Measurements from ENCODE around the gene LRRC39.

The LRRC39 gene

DNA sequence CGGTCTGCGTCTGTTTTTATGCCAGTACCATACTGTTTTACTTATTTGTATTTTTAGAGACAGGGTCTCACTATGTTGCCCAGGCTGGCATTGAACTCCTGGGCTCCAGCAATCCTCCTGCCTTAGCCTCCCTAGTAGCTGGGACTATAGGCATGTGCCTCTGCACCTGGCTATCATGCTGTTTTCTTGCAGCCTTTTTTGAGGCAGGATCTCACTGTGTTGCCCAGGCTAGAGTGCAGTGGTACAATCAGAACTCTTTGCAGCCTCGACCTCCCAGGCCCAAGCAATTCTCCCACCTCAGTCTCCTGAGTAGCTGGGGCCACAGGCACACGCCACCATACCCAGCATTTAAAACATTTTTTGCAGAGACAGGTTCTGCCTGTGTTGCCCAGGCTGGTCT lies 5.3 kb upstream of the LRRC39 start:
- TF ChIP-seq, protein P1, sequence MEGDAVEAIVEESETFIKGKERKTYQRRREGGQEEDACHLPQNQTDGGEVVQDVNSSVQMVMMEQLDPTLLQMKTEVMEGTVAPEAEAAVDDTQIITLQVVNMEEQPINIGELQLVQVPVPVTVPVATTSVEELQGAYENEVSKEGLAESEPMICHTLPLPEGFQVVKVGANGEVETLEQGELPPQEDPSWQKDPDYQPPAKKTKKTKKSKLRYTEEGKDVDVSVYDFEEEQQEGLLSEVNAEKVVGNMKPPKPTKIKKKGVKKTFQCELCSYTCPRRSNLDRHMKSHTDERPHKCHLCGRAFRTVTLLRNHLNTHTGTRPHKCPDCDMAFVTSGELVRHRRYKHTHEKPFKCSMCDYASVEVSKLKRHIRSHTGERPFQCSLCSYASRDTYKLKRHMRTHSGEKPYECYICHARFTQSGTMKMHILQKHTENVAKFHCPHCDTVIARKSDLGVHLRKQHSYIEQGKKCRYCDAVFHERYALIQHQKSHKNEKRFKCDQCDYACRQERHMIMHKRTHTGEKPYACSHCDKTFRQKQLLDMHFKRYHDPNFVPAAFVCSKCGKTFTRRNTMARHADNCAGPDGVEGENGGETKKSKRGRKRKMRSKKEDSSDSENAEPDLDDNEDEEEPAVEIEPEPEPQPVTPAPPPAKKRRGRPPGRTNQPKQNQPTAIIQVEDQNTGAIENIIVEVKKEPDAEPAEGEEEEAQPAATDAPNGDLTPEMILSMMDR (IDR thresholded peaks at IDR 0.05; ENCODE audit: insufficient read depth, low read depth, low read length, missing control alignments), result no peak

DNA sequence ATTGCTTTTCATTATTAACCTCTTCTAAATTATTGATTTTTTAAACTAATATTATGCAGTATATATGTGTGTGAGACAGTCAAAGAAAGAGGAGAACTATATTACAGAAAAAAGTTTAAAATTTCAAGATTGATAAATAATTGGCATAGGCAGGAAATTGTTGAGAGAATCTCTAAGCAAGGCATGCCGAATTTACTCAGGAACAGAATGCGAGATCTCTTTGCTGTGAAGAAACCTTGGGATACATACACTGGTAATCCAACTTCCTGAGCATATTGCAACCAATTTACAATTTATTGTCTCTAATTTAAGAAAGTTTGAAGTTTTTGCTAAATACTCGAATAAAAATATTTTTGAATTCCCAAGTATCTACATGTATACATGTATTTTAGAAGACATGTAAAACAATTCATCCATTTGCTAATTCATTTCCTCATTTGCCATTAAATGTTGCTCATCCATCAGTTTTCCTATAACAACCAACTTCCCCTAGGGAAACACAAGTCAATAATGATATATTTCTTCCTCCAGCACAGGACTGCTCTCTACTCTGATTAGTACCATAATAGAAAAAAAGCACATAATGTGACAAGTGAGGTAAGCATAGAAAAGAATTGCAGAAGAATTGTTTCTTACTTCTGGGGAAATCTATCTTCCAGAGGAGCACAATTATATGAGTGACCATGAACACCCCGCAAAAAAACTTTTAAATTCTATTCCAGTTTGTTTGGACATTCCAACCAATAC lies 588 bp downstream of the LRRC39 start:
- no peak overlapping the region for H3K4me3 ChIP-seq (ENCODE audit: low read length)
- no peak for DNase-seq (ENCODE audit: low read depth)
- TF ChIP-seq, protein P1 (IDR thresholded peaks at IDR 0.05; ENCODE audit: insufficient read depth, low read depth, low read length, missing control alignments), result no peak

More for the DNA sequence above, 5.3 kb upstream of the LRRC39 start:
- no peak overlapping the region for H3K4me3 ChIP-seq (ENCODE audit: low read length)
- no peak for DNase-seq (ENCODE audit: low read depth)

DNA sequence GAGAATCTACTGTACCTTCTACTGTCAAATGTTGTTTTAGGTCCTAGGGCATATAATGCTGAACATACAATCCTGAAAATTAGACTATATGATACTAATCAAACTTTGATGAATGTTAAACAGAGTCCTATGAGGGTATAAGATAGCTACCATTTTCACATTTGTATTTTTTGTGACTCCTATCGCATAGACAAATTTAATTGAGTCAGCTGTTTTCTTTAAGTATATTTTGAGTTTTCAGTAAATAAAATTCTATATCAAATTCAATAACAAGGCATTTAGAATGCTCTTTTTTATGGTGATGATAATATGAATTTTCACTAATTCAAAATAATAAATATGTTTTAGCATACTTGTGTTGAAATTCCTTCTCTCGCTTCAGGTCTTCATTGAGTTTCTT lies 10.0 kb downstream of the LRRC39 start:
- no peak overlapping the region for H3K4me3 ChIP-seq (ENCODE audit: low read length)
- TF ChIP-seq, protein P1 (IDR thresholded peaks at IDR 0.05; ENCODE audit: insufficient read depth, low read depth, low read length, missing control alignments), result no peak
- no peak for DNase-seq (ENCODE audit: low read depth)

DNA sequence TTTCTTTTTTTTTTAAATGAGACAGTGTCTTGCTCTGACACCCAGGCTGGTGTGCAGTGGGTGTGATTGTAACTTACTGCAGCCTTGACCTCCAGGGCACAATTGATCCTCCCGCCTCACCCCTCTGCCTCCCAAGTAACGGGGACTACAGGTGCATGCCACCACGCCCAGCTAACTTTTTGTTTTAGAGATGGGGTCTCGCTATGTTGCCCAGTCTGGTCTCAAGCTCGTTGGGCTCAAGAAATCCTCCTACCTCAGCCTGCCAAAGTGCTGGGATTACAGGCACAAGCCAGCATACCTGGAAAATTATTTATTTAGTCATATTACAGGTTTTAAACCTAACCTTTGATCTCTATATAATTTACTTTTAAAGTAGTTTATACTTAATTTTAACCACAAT lies 13.4 kb downstream of the LRRC39 start:
- no peak for DNase-seq (ENCODE audit: low read depth)
- no peak overlapping the region for H3K4me3 ChIP-seq (ENCODE audit: low read length)
- TF ChIP-seq, protein P1 (IDR thresholded peaks at IDR 0.05; ENCODE audit: insufficient read depth, low read depth, low read length, missing control alignments), result no peak

DNA sequence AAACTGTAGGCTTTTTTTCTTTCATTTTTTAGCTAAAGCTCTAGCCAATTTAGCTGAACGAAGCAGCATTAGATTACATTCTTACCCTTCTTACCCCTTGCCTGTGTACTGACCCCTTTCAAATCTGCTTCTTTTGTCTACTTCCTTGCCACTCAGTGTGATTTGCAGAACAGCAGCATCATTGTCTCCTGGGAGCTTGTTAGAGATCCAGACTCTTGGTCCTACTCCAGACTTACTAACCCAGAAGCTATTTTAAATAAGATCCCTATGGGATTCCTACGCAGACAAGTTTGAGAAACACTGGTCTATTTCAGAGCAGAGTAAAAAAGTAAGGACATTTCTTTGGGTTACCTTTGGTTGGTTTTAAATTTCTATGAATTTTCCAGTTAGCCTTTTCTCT lies 13.8 kb downstream of the LRRC39 start:
- DNase-seq (ENCODE audit: low read depth), result no peak
- no peak overlapping the region for H3K4me3 ChIP-seq (ENCODE audit: low read length)
- TF ChIP-seq, protein P1 (IDR thresholded peaks at IDR 0.05; ENCODE audit: insufficient read depth, low read depth, low read length, missing control alignments), result no peak

DNA sequence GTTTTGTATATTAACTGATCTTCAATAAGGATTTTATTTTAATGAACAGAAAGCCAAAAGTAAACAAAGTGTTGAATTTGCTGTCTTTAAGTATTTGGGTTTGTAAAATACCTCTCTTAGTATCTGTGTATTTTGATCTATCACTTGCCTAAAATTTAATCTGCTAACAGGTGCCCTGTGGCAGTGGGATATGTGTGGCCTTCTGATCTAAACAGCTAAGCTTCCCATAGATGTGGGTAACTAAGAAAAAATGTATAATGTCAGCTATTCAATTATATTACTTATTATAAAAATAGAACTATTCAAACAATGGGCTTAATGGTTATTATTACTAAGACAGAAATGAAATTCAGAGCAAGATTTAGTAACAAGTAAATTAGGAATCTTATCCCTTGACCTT lies 15.2 kb downstream of the LRRC39 start:
- TF ChIP-seq, protein P1 (IDR thresholded peaks at IDR 0.05; ENCODE audit: insufficient read depth, low read depth, low read length, missing control alignments), result no peak
- no peak for DNase-seq (ENCODE audit: low read depth)
- no peak overlapping the region for H3K4me3 ChIP-seq (ENCODE audit: low read length)

DNA sequence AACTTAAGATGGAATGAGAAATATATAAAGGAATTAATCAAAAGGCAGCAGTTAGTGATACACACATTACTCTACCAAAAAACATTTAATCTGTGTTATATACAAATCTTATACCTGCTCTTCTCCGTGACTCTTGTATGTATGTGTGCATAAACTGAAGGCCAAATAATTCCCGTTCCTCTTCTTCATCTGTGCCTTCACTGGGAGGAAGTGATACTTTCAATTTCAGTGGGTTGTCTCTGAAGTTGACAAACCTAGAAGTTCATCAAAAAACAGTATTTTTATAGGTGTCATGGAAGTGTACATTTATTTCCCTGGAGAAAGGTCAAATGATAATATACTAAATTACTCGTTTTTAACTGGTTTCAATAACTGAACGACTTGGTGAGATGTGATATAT lies 25.8 kb downstream of the LRRC39 start:
- TF ChIP-seq, protein P1 (IDR thresholded peaks at IDR 0.05; ENCODE audit: insufficient read depth, low read depth, low read length, missing control alignments), result no peak
- DNase-seq (ENCODE audit: low read depth), result no peak
- no peak overlapping the region for H3K4me3 ChIP-seq (ENCODE audit: low read length)

Measured in epithelial cell of esophagus (primary cell).